Raji (cell line): ENCODE data around the gene COX19.

Experiments
- POLR2A ChIP-seq: IDR thresholded peaks from 2 replicates; pipeline ENCODE4 v1.6.1; 2011; ENCODE audit warnings: low read depth, low read length, control low read depth; ENCODE audit not compliant: insufficient read depth

The COX19 gene

DNA sequence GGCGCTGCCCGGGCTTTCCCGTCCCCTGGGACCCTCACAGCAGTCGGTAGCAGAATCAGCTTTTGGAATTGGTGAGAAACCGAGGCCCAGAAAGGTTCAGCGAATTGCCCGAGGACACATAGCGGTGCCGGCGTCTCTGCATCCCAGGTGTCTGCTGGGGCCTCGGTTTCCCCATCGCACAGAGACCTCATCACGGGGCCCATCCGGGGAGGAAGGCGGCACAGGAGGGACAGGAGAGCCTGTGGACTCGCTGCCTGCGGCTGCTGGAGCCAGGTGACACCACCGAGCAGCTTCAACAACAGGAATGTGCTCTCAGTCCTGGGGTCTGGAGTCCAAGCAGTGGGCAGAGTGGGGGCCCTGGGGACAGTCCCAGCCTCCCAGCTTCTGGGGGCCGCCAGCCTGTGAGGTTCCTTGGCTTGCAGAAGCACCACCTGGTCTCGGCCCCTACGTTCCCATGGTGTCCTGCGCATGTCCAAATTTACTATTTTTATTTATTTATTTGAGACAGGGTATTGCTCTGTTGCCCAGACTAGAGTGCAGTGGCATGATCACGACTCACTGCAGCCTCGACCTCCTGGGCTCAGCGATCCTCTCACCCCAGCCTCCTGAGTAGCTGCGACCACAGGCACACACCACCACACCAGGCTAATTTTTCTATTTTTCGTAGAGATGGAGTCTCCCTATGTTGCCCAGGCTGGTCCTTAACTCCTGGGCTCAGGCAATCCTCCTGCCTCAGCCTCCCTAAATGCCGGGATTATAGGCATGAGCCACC lies 539 bp upstream of the COX19 start:
- TF ChIP-seq POLR2A: no peak

DNA sequence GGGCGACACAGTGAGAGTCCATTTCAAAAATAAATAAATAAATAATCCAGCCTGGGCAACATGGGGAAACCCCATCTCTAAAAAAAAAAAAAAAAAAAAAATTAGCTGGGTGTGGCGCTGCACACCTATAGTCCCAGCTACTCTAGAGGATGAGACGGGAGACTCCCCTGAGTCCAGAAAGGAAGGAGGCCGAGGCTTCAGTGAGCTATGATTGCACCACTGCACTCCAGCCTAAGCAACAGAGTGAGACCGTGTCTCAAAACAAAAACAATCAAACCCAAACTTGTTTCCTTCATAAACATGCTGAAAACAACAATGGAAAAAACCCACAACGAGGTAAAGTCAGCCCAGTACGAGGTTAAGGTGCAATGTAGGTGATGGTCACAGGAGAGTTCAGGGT lies 1.2 kb downstream of the COX19 start:
- no peak for TF ChIP-seq POLR2A

DNA sequence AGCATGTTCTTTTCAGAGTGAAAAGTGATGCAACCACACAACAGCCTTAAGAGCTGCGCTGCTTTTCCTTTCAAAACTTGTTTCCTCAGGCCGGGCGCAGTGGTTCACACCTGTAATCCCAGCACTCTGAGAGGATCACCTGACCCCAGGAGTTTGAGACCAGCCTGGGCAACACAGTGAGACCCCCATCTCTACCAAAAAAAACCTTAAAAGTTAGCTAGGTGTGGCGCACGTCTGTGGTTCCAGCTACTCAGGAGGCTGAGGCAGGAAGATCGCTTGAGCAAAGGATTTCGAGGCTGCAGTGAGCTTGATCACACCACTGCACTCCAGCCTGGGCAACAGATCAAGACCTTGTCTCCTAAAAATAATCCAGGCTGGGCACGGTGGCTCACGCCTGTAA lies 2.0 kb downstream of the COX19 start:
- no peak for TF ChIP-seq POLR2A

DNA sequence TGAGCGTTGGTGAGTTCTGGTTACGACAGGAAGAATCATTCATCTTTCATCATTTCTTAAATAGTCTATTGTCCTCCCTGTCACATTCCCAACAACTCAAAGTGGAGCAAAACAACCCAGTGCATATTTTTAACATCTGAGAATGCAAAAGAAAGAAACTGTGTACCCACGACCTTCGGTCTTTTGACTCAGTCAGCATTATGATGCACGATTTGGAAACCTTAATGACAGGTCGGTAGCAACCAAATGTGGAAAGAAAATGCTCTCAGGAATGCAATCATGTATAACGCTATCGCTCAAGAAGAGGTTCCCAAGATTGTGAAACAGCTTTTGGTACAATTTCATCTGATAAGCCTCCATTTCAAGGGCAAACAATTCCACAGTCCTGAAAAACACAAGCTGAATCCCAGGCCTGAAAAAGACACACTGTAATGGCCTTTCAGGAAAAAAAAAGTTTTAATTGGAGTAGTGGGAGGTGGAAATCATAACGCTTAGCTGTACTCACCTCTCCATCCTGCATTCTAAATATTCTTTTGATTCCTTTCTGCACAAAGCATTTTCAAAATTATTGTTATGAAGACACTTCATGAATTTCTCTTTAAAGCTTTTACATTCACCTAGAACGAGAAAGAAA lies 2.6 kb downstream of the COX19 start:
- TF ChIP-seq POLR2A: no peak

DNA sequence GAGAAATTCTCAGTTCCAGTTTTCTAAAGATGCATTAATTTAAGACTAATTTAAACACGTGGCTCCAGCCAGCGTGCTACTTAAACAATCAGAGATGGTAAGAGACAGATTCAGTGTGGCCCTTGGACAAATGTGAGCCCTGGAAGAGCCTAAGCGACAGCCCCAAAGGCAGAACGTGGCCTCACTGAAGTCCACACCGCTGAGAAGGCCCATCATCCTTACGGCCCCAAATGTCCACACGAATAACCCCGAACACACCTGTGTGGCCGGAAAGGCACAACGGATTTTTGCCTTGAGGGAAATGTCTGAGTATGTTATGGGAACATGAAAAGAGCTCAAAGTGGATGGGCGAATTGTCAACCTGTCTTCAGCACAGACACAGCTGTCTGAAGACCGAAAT lies 3.2 kb downstream of the COX19 start:
- TF ChIP-seq POLR2A: no peak

DNA sequence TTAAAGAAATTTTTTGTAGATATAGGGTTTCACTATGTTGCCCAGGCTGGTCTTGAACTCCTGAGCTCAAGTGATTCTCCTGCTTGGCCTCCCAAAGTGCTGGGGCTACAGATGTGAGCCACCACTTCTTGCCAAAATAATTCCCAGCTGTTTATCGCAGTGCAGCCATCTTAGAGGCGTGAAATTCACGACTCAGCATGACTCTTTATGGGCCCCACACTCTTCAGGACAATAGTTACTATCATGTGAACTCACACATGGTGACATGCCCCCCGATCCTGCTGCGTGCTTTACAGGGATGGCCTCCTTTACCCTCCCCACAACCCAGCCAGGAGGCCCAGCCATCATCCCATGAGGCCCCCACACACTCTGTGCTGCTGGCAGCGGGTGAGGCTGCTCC lies 4.6 kb downstream of the COX19 start:
- TF ChIP-seq POLR2A: no peak

DNA sequence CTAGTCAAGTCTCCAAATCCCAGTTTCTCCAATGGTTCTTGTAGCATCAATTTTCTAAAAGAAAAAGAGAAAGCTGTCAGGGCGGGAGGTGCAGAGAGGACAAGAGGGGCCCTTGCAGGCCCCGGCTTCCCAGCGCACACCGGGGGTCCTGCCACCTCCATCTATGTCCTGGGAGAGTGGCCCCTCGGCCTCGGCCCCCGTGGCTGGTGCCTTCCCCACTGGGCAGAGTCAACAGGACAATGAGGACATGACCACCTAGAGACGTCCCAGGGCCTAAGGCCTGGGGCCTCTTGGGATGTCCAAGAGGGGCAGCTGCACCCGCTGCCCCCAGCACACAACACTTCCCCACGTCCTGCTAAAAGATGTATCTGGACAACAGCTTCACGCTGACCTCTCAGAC lies 5.9 kb downstream of the COX19 start:
- no peak for TF ChIP-seq POLR2A

DNA sequence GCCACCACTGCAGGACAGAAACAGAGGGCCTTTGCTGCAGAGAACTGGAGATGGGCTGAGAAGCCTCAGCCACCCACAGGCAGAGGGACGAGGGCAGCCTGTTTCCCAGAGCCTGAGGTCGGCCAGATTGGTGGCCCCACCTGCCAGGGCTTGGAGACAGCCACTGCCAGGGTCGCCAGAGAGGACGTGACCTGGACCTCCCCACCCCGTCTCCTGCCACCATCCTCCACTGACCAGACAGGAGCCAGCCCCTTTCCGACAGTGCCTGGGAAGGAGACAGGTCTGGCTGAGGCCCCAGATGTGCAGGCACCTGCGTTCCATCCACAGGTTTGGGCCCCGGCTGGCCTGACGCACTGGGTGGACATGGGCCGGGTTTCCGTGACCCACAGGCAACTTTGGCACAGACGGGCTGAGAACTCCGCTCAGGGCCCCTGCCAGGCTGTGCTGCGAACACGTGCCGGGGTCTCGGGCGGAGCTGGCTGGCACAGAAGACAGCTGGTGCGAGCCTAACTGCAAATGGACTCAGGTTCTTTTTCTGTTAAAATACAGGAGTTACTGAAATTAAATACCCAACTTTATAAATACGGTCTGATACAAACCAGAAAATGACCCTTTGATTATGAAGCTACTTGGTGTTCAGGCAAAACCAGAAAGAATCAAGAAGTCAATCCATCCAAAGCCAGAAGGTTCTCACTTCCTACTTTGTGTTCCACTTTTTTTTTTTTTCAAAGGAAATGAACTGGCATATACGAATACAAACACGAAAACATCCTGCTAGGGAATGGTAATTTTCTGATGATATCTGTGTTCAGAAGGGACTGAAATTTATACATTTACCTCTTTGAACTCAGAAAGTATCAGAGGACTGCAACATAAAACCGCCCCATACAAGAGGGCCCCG lies 6.9 kb downstream of the COX19 start:
- no peak for TF ChIP-seq POLR2A

DNA sequence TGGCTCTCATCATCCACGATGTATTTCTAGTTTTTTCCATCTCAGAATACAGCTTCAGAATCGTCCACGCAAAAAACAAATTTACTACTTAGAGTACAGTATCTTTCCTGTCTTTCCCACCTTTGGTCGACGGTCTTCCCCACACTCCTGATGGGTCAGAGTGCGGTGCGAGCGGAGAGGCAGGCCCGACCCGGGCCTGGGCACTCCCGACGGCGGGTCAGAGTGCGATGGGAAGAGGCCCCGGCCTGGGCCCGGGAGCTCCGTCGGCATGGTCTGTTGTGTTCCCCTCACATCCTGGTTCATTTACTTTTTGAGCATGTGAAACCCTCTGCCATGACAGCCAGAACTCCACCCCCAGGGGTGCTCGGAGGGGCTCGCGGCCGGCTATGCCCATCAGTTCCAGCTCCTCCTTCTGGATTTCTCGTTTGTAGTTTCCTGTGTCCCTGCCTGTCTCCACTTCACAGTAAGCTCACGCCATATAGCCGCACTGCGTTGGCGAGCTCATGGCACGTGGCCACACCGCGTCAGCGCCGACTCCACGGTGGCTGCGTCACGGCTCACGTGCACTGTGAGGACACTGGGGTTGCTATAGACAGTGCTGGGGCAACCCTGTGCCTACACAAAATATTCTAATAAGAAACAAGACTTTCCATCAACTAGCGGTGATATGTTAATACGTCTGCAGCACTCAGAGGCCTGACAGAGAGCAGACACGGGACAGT lies 7.8 kb downstream of the COX19 start:
- no peak for TF ChIP-seq POLR2A

DNA sequence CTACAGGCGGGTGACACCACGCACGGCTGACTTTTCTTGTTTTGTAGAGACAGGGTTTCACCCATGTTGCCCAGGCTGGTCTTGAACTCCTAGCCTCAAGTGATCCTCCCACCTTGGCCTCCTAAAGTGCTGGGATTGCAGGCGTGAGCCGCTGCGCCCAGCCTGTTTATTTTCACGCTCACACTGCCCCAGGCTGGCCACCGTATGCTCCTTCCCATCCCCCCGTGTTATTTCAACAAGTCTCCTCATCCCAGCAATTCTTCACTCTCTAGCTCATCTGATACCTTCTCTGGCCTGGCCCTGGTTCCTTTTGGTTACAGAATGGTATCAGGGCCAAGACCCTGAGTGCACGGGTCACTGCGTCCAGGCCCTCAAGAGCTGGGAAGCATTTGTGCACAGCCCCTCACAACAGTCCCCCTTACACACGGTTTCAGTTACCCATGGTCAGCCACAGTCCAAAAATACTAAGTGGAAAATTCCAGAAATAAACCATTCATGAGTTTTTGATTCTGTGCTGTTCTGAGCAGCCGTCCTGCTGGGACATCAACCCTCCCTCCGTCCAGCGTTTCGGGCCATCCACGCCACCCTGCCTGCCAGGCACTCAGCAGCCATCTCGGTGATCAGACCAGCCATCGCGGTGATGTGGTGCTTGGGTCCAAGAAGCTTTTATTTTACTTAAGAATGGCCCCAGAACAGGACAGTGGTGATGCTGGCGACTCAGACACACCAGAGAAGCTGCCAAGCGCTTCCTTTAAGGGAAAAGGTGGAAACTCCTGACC lies 8.9 kb downstream of the COX19 start:
- no peak for TF ChIP-seq POLR2A

DNA sequence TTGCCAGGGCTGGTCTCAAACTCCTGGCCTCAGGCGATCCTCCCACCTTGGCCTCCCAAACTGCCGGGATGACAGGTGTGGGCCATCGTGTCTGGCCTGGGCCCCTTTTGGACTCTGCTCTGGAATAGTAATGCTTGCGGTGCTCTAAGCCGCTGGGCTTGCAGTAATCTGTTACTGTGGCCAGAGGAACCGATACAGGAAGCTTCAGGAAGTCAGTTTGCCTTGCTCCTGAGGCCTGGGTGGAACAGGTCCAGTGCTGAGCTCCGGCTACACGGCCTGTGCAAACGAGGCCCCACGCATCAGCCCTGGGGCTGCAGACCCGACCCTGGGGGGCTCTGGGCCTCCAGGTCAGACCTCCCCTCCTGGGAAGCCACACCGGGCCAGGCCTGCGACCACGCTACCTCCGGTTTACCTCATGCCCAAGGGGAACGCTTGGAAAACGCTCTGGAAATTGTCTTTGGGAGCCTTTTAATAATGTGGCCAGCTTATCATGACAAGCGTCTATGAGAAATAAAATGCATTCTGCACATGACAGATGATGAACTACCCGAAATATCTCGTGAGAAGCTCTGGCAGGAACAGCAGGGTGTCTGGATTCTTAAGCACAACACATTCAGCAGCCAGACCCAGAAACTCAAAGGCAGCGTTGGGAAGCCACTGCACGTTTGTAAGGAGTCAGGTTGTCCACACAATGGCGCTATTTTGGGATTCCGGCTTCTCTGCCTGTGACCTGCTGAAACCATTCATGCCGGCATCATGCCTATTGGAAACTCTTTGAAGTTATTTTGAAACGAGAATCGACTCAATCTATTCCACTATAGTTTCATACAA lies 10.7 kb downstream of the COX19 start:
- no peak; the same call in 1 of the 2 replicates for TF ChIP-seq POLR2A

DNA sequence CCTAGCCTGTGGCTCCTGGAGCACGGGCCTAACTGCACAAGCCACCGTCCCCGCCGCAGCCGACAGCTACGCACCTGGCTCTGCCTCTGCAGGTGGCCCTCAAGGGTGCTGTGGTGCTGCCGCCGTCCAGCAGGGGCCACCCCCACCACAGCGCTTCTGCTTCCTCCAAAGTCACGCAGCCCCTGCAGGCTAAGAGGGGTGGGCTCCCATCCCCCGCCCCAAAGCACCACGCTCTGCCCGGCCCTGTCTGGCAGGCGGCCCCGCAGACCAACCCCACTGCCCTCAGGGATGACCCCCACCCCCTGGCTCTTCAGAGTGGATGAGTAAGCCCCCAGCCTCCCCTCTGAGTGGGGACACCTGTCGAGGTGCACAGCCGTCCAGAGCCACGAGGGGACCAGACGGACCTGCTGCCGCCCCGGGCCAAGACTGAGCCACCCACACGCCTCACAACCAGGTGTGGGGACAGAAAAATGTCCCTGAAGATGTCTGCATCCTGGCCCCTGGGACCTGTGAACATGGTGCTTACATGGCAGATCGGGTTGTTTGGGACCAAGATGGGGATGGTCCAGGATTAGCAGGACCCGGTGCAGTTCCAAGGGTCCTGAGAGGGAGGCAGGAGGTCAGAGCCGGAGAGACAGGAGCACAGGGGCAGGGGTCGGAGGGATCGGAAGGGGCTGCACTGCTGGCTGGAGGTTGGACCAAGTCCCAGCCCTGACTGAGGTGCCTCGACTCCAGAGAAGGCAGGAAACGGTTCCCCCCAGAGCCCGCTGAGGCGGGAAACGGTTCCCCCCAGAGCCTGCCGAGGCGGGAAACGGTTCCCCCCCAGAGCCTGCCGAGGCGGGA lies 11.9 kb downstream of the COX19 start:
- no peak for TF ChIP-seq POLR2A
